ENCODE measurements around the gene SLC10A6.

The SLC10A6 gene

GRCh38 chr4:86819561-86819960 is 29.6 kb downstream of the SLC10A6 start:
- Histone ChIP-seq H2AFZ (ENCODE audit: low read length) (no peak overlapping the region), H3F3A (ENCODE audit: insufficient read depth, low read length) (no peaks in the 10 kb centered on the region), H4K20me1 (ENCODE audit: insufficient read depth, low read length) (no peaks in the 10 kb centered on the region), H3K9me2 (replicated peaks; ENCODE audit: insufficient read depth, low read length) (no peaks in the 10 kb centered on the region), H3K4me2 (ENCODE audit: low read depth, low read length) (no peak overlapping the region), H3K27ac (ENCODE audit: low read length) (no peak overlapping the region), H3K9ac (ENCODE audit: low read length) (no peak overlapping the region), H3K36me3 (replicated peaks; ENCODE audit: insufficient read depth, low read length) (no peaks in the 10 kb centered on the region), H3K9me3 (replicated peaks; ENCODE audit: insufficient read depth, low read length) (no peaks in the 10 kb centered on the region), H3K4me3 (ENCODE audit: low read length) (no peak overlapping the region), H3K4me1 (ENCODE audit: low read length) (no peaks in the 10 kb centered on the region), H3K27me3 (replicated peaks; ENCODE audit: insufficient read depth, low read length) (no peaks in the 10 kb centered on the region), H3K79me2 (ENCODE audit: low read length) (no peaks in the 10 kb centered on the region)
- TF ChIP-seq EZH2phosphoT487 (IDR thresholded peaks at IDR 0.05; ENCODE audit: low read length) (no peak), CTCF (IDR thresholded peaks at IDR 0.05; ENCODE audit: low read length) (no peak), EZH2 (optimal IDR thresholded peaks at IDR 0.05; ENCODE audit: low read depth, low read length) (no peak)
- DNase-seq: no peak

DNA sequence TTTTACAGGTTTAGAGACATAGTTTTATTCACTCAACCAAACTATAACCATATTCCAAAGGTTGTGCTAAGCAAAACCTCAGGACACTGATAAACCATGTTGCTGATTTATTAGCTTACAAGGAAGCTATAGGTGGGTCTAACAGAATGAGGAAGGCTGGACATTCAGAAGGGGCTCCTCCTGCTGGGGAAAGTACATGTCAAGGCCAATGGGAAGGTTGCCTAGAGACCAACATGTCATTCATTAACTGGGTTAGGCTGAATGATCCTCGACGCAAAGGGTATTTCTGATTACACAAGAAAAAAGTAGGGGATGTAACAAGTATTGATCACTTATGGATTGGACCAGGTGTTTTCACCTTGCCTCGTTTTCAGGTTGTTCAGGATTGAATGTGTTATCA is 30.3 kb downstream of the SLC10A6 start:
- H3K4me1 ChIP-seq (ENCODE audit: low read length): no peaks in the 10 kb centered on the region
- no peak overlapping the region for H3K27ac ChIP-seq (ENCODE audit: low read length)
- no peak overlapping the region for H3K4me3 ChIP-seq (ENCODE audit: low read length)
- no peak overlapping the region for H2AFZ ChIP-seq (ENCODE audit: low read length)
- no peaks in the 10 kb centered on the region for H3K79me2 ChIP-seq (ENCODE audit: low read length)
- no peaks in the 10 kb centered on the region for H3K9me2 ChIP-seq (replicated peaks; ENCODE audit: insufficient read depth, low read length)
- no peak overlapping the region for H3K4me2 ChIP-seq (ENCODE audit: low read depth, low read length)
- no peak overlapping the region for H3K9ac ChIP-seq (ENCODE audit: low read length)
- H3K36me3 ChIP-seq (replicated peaks; ENCODE audit: insufficient read depth, low read length): no peaks in the 10 kb centered on the region
- TF ChIP-seq EZH2 (optimal IDR thresholded peaks at IDR 0.05; ENCODE audit: low read depth, low read length): no peak
- no peak for TF ChIP-seq EZH2phosphoT487 (IDR thresholded peaks at IDR 0.05; ENCODE audit: low read length)
- TF ChIP-seq CTCF (IDR thresholded peaks at IDR 0.05; ENCODE audit: low read length): no peak
- no peak for DNase-seq
- H4K20me1 ChIP-seq (ENCODE audit: insufficient read depth, low read length): no peaks in the 10 kb centered on the region
- H3K9me3 ChIP-seq (replicated peaks; ENCODE audit: insufficient read depth, low read length): no peaks in the 10 kb centered on the region
- no peaks in the 10 kb centered on the region for H3F3A ChIP-seq (ENCODE audit: insufficient read depth, low read length)
- no peaks in the 10 kb centered on the region for H3K27me3 ChIP-seq (replicated peaks; ENCODE audit: insufficient read depth, low read length)

- H3K27me3 ChIP-seq (replicated peaks; ENCODE audit: insufficient read depth, low read length): no peaks in the 10 kb centered on the region
- no peak overlapping the region for H2AFZ ChIP-seq (ENCODE audit: low read length)
- no peak overlapping the region for H3K27ac ChIP-seq (ENCODE audit: low read length)
- H3K9me2 ChIP-seq (replicated peaks; ENCODE audit: insufficient read depth, low read length): no peaks in the 10 kb centered on the region
- H3K79me2 ChIP-seq (ENCODE audit: low read length): no peaks in the 10 kb centered on the region
- H3F3A ChIP-seq (ENCODE audit: insufficient read depth, low read length): no peaks in the 10 kb centered on the region
- no peaks in the 10 kb centered on the region for H4K20me1 ChIP-seq (ENCODE audit: insufficient read depth, low read length)
- TF ChIP-seq CTCF (IDR thresholded peaks at IDR 0.05; ENCODE audit: low read length): no peak
- TF ChIP-seq EZH2phosphoT487 (IDR thresholded peaks at IDR 0.05; ENCODE audit: low read length): no peak
- no peak for TF ChIP-seq EZH2 (optimal IDR thresholded peaks at IDR 0.05; ENCODE audit: low read depth, low read length)
- H3K4me2 ChIP-seq (ENCODE audit: low read depth, low read length): no peak overlapping the region
- no peaks in the 10 kb centered on the region for H3K4me1 ChIP-seq (ENCODE audit: low read length)
- no peak for DNase-seq
- H3K4me3 ChIP-seq (ENCODE audit: low read length): no peak overlapping the region
- no peaks in the 10 kb centered on the region for H3K9me3 ChIP-seq (replicated peaks; ENCODE audit: insufficient read depth, low read length)
- H3K36me3 ChIP-seq (replicated peaks; ENCODE audit: insufficient read depth, low read length): no peaks in the 10 kb centered on the region
- H3K9ac ChIP-seq (ENCODE audit: low read length): no peak overlapping the region
Observed at GRCh38 chr4:86818211-86818610, 31.0 kb downstream of the SLC10A6 start.
